ENCODE data around the gene NCBP1. TPM values are rescaled to one million over a fixed set of nuclear protein-coding genes. Genes with fewer than 3 reads are reported as not detected.

The NCBP1 gene
- total RNA-seq, 1 experiment from 2014 or later: 126 TPM

GRCh38 chr9:97704851-97705250, 71.2 kb downstream of the NCBP1 start:
- Histone ChIP-seq H3K27ac (no peak overlapping the region), H3K9me3 (replicated peaks) (no peaks in the 10 kb centered on the region)

GRCh38 chr9:97705354-97705950, 71.8 kb downstream of the NCBP1 start:
- H3K4me1 ChIP-seq: peaks cover 26% of the 10 kb centered on the region
- no peak overlapping the region; the same call in 1 of the 2 replicates for H3K27ac ChIP-seq
- no peak overlapping the region for H3K4me3 ChIP-seq
- H3K27me3 ChIP-seq: no peaks in the 10 kb centered on the region
- DNase-seq: no peak
- H3K9me3 ChIP-seq (replicated peaks): no peaks in the 10 kb centered on the region
- no peaks in the 10 kb centered on the region for H3K36me3 ChIP-seq

More at GRCh38 chr9:97704851-97705250, 71.2 kb downstream of the NCBP1 start:
- no peaks in the 10 kb centered on the region for H3K36me3 ChIP-seq
- no peaks in the 10 kb centered on the region for H3K27me3 ChIP-seq
- peaks cover 26% of the 10 kb centered on the region for H3K4me1 ChIP-seq
- H3K4me3 ChIP-seq: no peak overlapping the region
- DNase-seq: no peak

- no peaks in the 10 kb centered on the region for H3K9me3 ChIP-seq (replicated peaks)
- H3K36me3 ChIP-seq: no peaks in the 10 kb centered on the region
- H3K27ac ChIP-seq: peak overlapping the region; percentile 25; the same call in 1 of the 2 replicates
- peaks cover 30% of the 10 kb centered on the region for H3K4me1 ChIP-seq
- H3K27me3 ChIP-seq: no peaks in the 10 kb centered on the region
- peak in 1 of 2 experiments; percentile 56 for DNase-seq
- no peak overlapping the region for H3K4me3 ChIP-seq
Observed at GRCh38 chr9:97706246-97706645, 72.6 kb downstream of the NCBP1 start.

- Histone ChIP-seq H3K27me3 (no peaks in the 10 kb centered on the region), H3K4me1 (peaks cover 26% of the 10 kb centered on the region), H3K4me3 (no peak overlapping the region), H3K27ac (no peak overlapping the region), H3K36me3 (no peaks in the 10 kb centered on the region), H3K9me3 (replicated peaks) (no peaks in the 10 kb centered on the region)
- DNase-seq: peak; percentile 58 to 86
Observed at GRCh38 chr9:97710356-97711222, 77.0 kb downstream of the NCBP1 start.

- no peak overlapping the region for H3K4me3 ChIP-seq
- no peaks in the 10 kb centered on the region for H3K36me3 ChIP-seq
- no peak overlapping the region for H3K27ac ChIP-seq
- H3K9me3 ChIP-seq (replicated peaks): no peaks in the 10 kb centered on the region
- H3K4me1 ChIP-seq: peaks cover 19% of the 10 kb centered on the region
- H3K27me3 ChIP-seq: no peaks in the 10 kb centered on the region
- peak in 1 of 2 experiments; percentile 47 for DNase-seq
Observed at GRCh38 chr9:97711223-97711626, 77.6 kb downstream of the NCBP1 start.

- Histone ChIP-seq H3K27me3 (no peaks in the 10 kb centered on the region), H3K27ac (no peak overlapping the region), H3K36me3 (no peaks in the 10 kb centered on the region), H3K4me1 (peaks cover 23% of the 10 kb centered on the region), H3K9me3 (replicated peaks) (no peaks in the 10 kb centered on the region), H3K4me3 (no peak overlapping the region)
- peak in 1 of 2 experiments; percentile 38 for DNase-seq
Observed at GRCh38 chr9:97714435-97714834, 80.8 kb downstream of the NCBP1 start.

- DNase-seq: peak in 1 of 2 experiments; percentile 42
Observed at GRCh38 chr9:97717866-97718265, 84.2 kb downstream of the NCBP1 start.

GRCh38 chr9:97721396-97721795, 87.8 kb downstream of the NCBP1 start:
- no peak for DNase-seq
- peaks cover 9% of the 10 kb centered on the region for H3K4me1 ChIP-seq
- no peaks in the 10 kb centered on the region for H3K9me3 ChIP-seq (replicated peaks)
- no peak overlapping the region for H3K4me3 ChIP-seq
- H3K27me3 ChIP-seq: 0 out of 2 replicates have a peak, but pooled peaks cover 2% of the 10 kb centered on the region
- no peak overlapping the region for H3K27ac ChIP-seq
- H3K36me3 ChIP-seq: no peaks in the 10 kb centered on the region

More at GRCh38 chr9:97717866-97718265, 84.2 kb downstream of the NCBP1 start:
- H3K27me3 ChIP-seq: no peaks in the 10 kb centered on the region
- no peak overlapping the region for H3K4me3 ChIP-seq
- no peak overlapping the region for H3K27ac ChIP-seq
- no peaks in the 10 kb centered on the region for H3K36me3 ChIP-seq
- H3K4me1 ChIP-seq: peaks cover 17% of the 10 kb centered on the region
- H3K9me3 ChIP-seq (replicated peaks): no peaks in the 10 kb centered on the region

GRCh38 chr9:97722331-97722730, 88.7 kb downstream of the NCBP1 start:
- H3K4me1 ChIP-seq: peaks cover 8% of the 10 kb centered on the region
- no peaks in the 10 kb centered on the region for H3K9me3 ChIP-seq (replicated peaks)
- 0 out of 2 replicates have a peak, but pooled peaks cover 2% of the 10 kb centered on the region for H3K27me3 ChIP-seq
- no peak for DNase-seq
- H3K4me3 ChIP-seq: no peak overlapping the region
- H3K27ac ChIP-seq: no peak overlapping the region
- H3K36me3 ChIP-seq: no peaks in the 10 kb centered on the region

Other genes with a start within 250 kb of the NCBP1 start
- 2.4 and 2.5 TPM in 2 replicates for gene TDRD7, start 221.7 kb upstream of the NCBP1 start, total RNA-seq (2014; rRNA removed; shearing (Covaris generic))
- gene TMOD1, start 132.2 kb upstream of the NCBP1 start, total RNA-seq (2014; rRNA removed; shearing (Covaris generic)): 0.43 and 0.55 TPM in 2 replicates
- 36.3 and 42.7 TPM in 2 replicates for gene TSTD2, start 453 bp upstream of the NCBP1 start, total RNA-seq (2014; rRNA removed; shearing (Covaris generic))
- 12.8 and 13.1 TPM in 2 replicates for gene XPA, start 63.5 kb downstream of the NCBP1 start, total RNA-seq (2014; rRNA removed; shearing (Covaris generic))
- gene FOXE1, start 219.4 kb downstream of the NCBP1 start, total RNA-seq (2014; rRNA removed; shearing (Covaris generic)): not detected in 2 replicates